Endothelial cell of umbilical vein (primary cell): ENCODE measurements around the gene PCDHA7. TPM values are rescaled to one million over a fixed set of nuclear protein-coding genes. Genes with fewer than 3 reads are reported as not detected.
"Not testable (repeated sequence)": the region's sequence is repeated elsewhere in the genome, so short reads cannot be mapped to it uniquely, and the experiment has no call there.

Experiments
- BruUV-seq: library from RNA; stranded (reverse); fragments of 400-500 nt; replicated peaks from 2 replicates; lab custom pipeline; 2021; lab: Mats Ljungman, UMichigan
- CTCF ChIA-PET: fragments of 300-600, 350-600 bp; sonication (Branson Sonifier 250); formaldehyde crosslinking; loops from one replicate; lab custom pipeline; 2021; ENCODE audit warnings: antibody characterized with exemption, inconsistent platforms; lab: Charles Lee
- POLR2A ChIA-PET: fragments of 300-600, 350-600 bp; sonication (Branson Sonifier 250); formaldehyde crosslinking; loops from one replicate; lab custom pipeline; 2021; ENCODE audit warnings: antibody characterized with exemption, inconsistent platforms; lab: Charles Lee
- DNase-seq: peaks from one replicate; pipeline ENCODE4 v3.0.0-alpha.2; 2011; ENCODE audit warnings: low read depth, low spot score
- FAIRE-seq: peaks from 2 replicates; lab custom pipeline; 2011; peaks lifted over from hg19 to GRCh38; lab: Jason Lieb, UNC
- H2AFZ ChIP-seq: 2 replicates; pipeline ENCODE4 v1.6.0; 2012; ENCODE audit warnings: low read depth, low read length, control low read depth, inconsistent platforms
- H3K27ac ChIP-seq: 2 replicates; pipeline ENCODE4 v1.5.1; 2011; ENCODE audit warnings: low read depth, mild to moderate bottlenecking, control low read depth, low read length, moderate library complexity; ENCODE audit not compliant: insufficient read depth
- H3K27me3 ChIP-seq, 2 experiments: 2 replicates each; pipeline versions ENCODE4 v1.6.0 to v1.6.1; 2011; ENCODE audit warnings: low read length in 2 of 2, mixed read lengths in 1 of 2; ENCODE audit not compliant: control insufficient read depth in 2 of 2, insufficient read depth in 2 of 2
- H3K36me3 ChIP-seq, 2 experiments: 2 replicates in 1 of 2; 3 replicates in 1 of 2; pipeline ENCODE4 v1.5.1; 2011; ENCODE audit warnings: low read length in 2 of 2, mild to moderate bottlenecking in 1 of 2, moderate library complexity in 1 of 2; ENCODE audit not compliant: control insufficient read depth in 2 of 2, insufficient read depth in 2 of 2; ENCODE audit errors: extremely low read depth in 1 of 2
- H3K4me1 ChIP-seq: 3 replicates; pipeline ENCODE4 v1.5.1; 2011; ENCODE audit warnings: mild to moderate bottlenecking, low read length; ENCODE audit not compliant: control insufficient read depth, insufficient read depth; ENCODE audit errors: extremely low read depth
- H3K4me2 ChIP-seq: 2 replicates; pipeline ENCODE4 v1.6.1; 2011; ENCODE audit warnings: low read length, control low read depth, mixed read lengths; ENCODE audit not compliant: insufficient read depth
- H3K4me3 ChIP-seq, 3 experiments: fragments of 200-600 bp in 1 of 3; sonication (generic), shearing (Covaris generic) in 1 of 3; replicated peaks in 1 of 3; 2 replicates each; pipeline ENCODE4 v1.5.1; 2011 to 2016; ENCODE audit warnings: control low read depth in 3 of 3, low read length in 3 of 3, mild to moderate bottlenecking in 2 of 3, inconsistent platforms in 1 of 3, low read depth in 1 of 3, moderate library complexity in 1 of 3; ENCODE audit not compliant: insufficient read depth in 1 of 3
- H3K79me2 ChIP-seq: 2 replicates; pipeline ENCODE4 v1.6.0; 2012; ENCODE audit warnings: low read length, inconsistent platforms; ENCODE audit not compliant: control insufficient read depth, insufficient read depth
- H3K9ac ChIP-seq: replicated peaks from 2 replicates; pipeline ENCODE3; 2011; ENCODE audit warnings: low read length, control low read depth; ENCODE audit not compliant: insufficient read depth; ENCODE audit errors: extremely low read depth
- H3K9me1 ChIP-seq: replicated peaks from 3 replicates; pipeline ENCODE4 v1.6.0; 2011; ENCODE audit warnings: mild to moderate bottlenecking, low read length; ENCODE audit not compliant: control insufficient read depth, insufficient read depth; ENCODE audit errors: extremely low read depth
- H3K9me3 ChIP-seq: replicated peaks from 2 replicates; pipeline ENCODE4 v1.5.1; 2012; ENCODE audit warnings: low read length, inconsistent platforms; ENCODE audit not compliant: control insufficient read depth, insufficient read depth
- H4K20me1 ChIP-seq: replicated peaks from 2 replicates; pipeline ENCODE3; 2011; ENCODE audit warnings: mild to moderate bottlenecking, low read length; ENCODE audit not compliant: control insufficient read depth, insufficient read depth; ENCODE audit errors: extremely low read depth
- CTCF ChIP-seq, 2 donors: IDR thresholded peaks; 1 replicate in 1 of 2; 2 replicates in 1 of 2; pipeline ENCODE4 v1.5.1; 2011; ENCODE audit warnings: low read length in 2 of 2, mild to moderate bottlenecking in 2 of 2, moderate library complexity in 2 of 2, control low read depth in 1 of 2, inconsistent platforms in 1 of 2, low read depth in 1 of 2; ENCODE audit not compliant: insufficient read depth in 1 of 2; ENCODE audit errors: extremely low read depth in 1 of 2
- EZH2 ChIP-seq: IDR thresholded peaks from 2 replicates; pipeline ENCODE4 v1.6.1; 2012; ENCODE audit warnings: borderline replicate concordance, low read depth, mild to moderate bottlenecking, moderate library complexity, low read length, inconsistent platforms; ENCODE audit not compliant: severe bottlenecking
- FOS ChIP-seq: IDR thresholded peaks from 2 replicates; pipeline ENCODE4 v1.6.1; 2011; ENCODE audit warnings: mild to moderate bottlenecking, low read length, moderate library complexity, borderline replicate concordance; ENCODE audit not compliant: insufficient read depth
- GATA2 ChIP-seq: IDR thresholded peaks from 2 replicates; pipeline ENCODE4 v1.7.0; 2011; ENCODE audit warnings: low read depth, mild to moderate bottlenecking, moderate library complexity, mixed read lengths, low read length; ENCODE audit not compliant: insufficient read length, insufficient read depth
- JUN ChIP-seq: IDR thresholded peaks from 2 replicates; pipeline ENCODE4 v1.6.1; 2011; ENCODE audit warnings: borderline replicate concordance, low read depth; ENCODE audit not compliant: insufficient read length, insufficient read depth
- MYC ChIP-seq: IDR thresholded peaks from one replicate; pipeline ENCODE4 v1.6.1; 2011; ENCODE audit warnings: mild to moderate bottlenecking, low read depth, low read length
- POLR2A ChIP-seq: IDR thresholded peaks from 2 replicates; pipeline ENCODE4 v1.6.1; 2012; ENCODE audit warnings: low read depth, mild to moderate bottlenecking, control low read depth, low read length
- POLR2AphosphoS5 ChIP-seq: IDR thresholded peaks from 2 replicates; pipeline ENCODE4 v1.6.1; 2012; ENCODE audit warnings: low read depth, mild to moderate bottlenecking, control low read depth, low read length, moderate library complexity; ENCODE audit not compliant: insufficient read depth
- dilution Hi-C: fragments of 300-500 bp; cut with MboI; formaldehyde crosslinking; loops from one replicate; pipeline ENCODE4 v1.15.0; 2019; ENCODE audit warnings: low sequenced_read_pairs; ENCODE audit not compliant: extremely low pct_ligation_motif_present
- intact Hi-C: fragments of 100-400 bp; cut with micrococcal nuclease; formaldehyde crosslinking; loops from one replicate; pipeline ENCODE4 v1.10.0; 2022
- polyA plus RNA-seq, 4 experiments: library from polyadenylated mRNA; depleted of rRNA in 3 of 4; stranded (reverse) in 3 of 4; unstranded in 1 of 4; fragments of >200 nt; gene quantifications; 2 replicates each; pipeline versions ENCODE4 v1.2.1 to v1.2.3, GENCODE V29; 2011 to 2012; ENCODE audit warnings: missing spikeins in 1 of 4
- total RNA-seq: library from RNA; stranded (reverse); gene quantifications from 2 replicates; pipeline ENCODE4 v1.2.3, GENCODE V29; 2021
- TF ChIP-seq, protein P1 (sequence below): IDR thresholded peaks from 2 replicates; pipeline ENCODE4 v1.6.1; 2011; ENCODE audit not compliant: insufficient read depth, insufficient read length

Gene PCDHA7
- total and polyA plus RNA-seq, 2 donors (not counting 3 experiments of a cell fraction or from before 2014, with no cell fraction given): 0.07 TPM; not detected in 1

DNA sequence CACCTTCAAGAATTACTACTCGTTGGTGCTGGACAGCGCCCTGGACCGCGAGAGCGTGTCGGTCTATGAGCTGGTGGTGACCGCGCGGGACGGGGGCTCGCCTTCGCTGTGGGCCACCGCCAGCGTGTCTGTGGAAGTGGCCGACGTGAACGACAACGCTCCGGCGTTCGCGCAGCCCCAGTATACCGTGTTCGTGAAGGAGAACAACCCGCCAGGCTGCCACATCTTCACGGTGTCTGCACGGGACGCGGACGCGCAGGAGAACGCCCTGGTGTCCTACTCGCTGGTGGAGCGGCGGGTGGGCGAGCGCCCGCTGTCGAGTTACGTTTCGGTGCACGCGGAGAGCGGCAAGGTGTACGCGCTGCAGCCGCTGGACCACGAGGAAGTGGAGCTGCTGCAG lies 11.1 kb upstream of the PCDHA7 start:
- H2AFZ ChIP-seq, H4K20me1 ChIP-seq, H3K4me3 ChIP-seq, H3K9me3 ChIP-seq, H3K27ac ChIP-seq, H3K27me3 ChIP-seq, H3K4me1 ChIP-seq, POLR2A ChIA-PET, H3K79me2 ChIP-seq, H3K9me1 ChIP-seq, H3K4me2 ChIP-seq, BruUV-seq, DNase-seq, dilution Hi-C loops, H3K36me3 ChIP-seq, H3K9ac ChIP-seq, CTCF ChIA-PET, FAIRE-seq: not testable (repeated sequence)
- intact Hi-C loops: loop anchor here (1.0 kb wide), 1 partner anchor 218 kb away; no protein-coding TSS in a partner anchor

- Histone ChIP-seq H3K27ac (no peak overlapping the region), H3K9me1 (no peaks in the 10 kb centered on the region), H3K79me2 (no peaks in the 10 kb centered on the region), H4K20me1 (no peaks in the 10 kb centered on the region), H2AFZ (no peak overlapping the region), H3K4me1 (no peaks in the 10 kb centered on the region), H3K4me3 (no peak overlapping the region), H3K4me2 (no peak overlapping the region), H3K27me3 (no peaks in the 10 kb centered on the region), H3K9ac (no peak overlapping the region), H3K9me3 (no peaks in the 10 kb centered on the region), H3K36me3 (no peaks in the 10 kb centered on the region)
- DNase-seq: no peak
- intact Hi-C loops (no loop called here), dilution Hi-C loops (no loop called here)
- no peak for FAIRE-seq
- no peak for TF ChIP-seq EZH2
- TF ChIP-seq JUN: no peak
- no peak for TF ChIP-seq POLR2A
- no peak for TF ChIP-seq POLR2AphosphoS5
- TF ChIP-seq FOS: no peak
- no peak for TF ChIP-seq GATA2
- TF ChIP-seq CTCF (IDR thresholded peaks at IDR 0.05; ENCODE audit: extremely low read depth in 1 of 2, insufficient read depth in 1 of 2, low read depth in 1 of 2, low read length in 2 of 2): no peak
- TF ChIP-seq MYC: no peak
- TF ChIP-seq, protein P1, sequence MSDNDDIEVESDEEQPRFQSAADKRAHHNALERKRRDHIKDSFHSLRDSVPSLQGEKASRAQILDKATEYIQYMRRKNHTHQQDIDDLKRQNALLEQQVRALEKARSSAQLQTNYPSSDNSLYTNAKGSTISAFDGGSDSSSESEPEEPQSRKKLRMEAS: no peak
- no TSS peak for BruUV-seq
- CTCF ChIA-PET: no interaction called here
- POLR2A ChIA-PET: no interaction called here
These were observed 10.6 kb upstream of the PCDHA7 start for GRCh38 chr5:140823475-140823874.
